HEK293 (cell line): ENCODE measurements around the gene NFIB.

Source experiments
- BCL11A ChIP-seq: fragments of 450-650 bp; formaldehyde crosslinking; IDR thresholded peaks from 2 replicates; pipeline ENCODE4 v1.5.1; 2016; ENCODE audit warnings: low read depth, missing biosample characterization, missing genetic modification characterization
- FEZF1 ChIP-seq: fragments of 450-650 bp; formaldehyde crosslinking; IDR thresholded peaks from 2 replicates; pipeline ENCODE4 v1.5.1; 2016; ENCODE audit warnings: missing biosample characterization, missing genetic modification characterization
- GLIS1 ChIP-seq: fragments of 450-650 bp; formaldehyde crosslinking; IDR thresholded peaks from 2 replicates; pipeline ENCODE4 v1.5.1; 2016; ENCODE audit warnings: missing biosample characterization, missing genetic modification characterization
- RBAK ChIP-seq: fragments of 450-650 bp; formaldehyde crosslinking; IDR thresholded peaks from 2 replicates; pipeline ENCODE4 v1.5.1; 2016; ENCODE audit warnings: missing biosample characterization, missing genetic modification characterization
- SETDB1 ChIP-seq: IDR thresholded peaks from one replicate; pipeline ENCODE4 v1.6.1; 2017; ENCODE audit warnings: mild to moderate bottlenecking, low read length, moderate library complexity, mixed read lengths; ENCODE audit not compliant: insufficient read length
- TCF7L2 ChIP-seq: IDR thresholded peaks from 2 replicates; pipeline ENCODE4 v1.6.1; 2011; ENCODE audit warnings: low read depth, mild to moderate bottlenecking, inconsistent platforms, low read length, moderate library complexity, borderline replicate concordance
- TSHZ1 ChIP-seq: fragments of 450-650 bp; formaldehyde crosslinking; IDR thresholded peaks from 2 replicates; pipeline ENCODE4 v1.5.1; 2016; ENCODE audit warnings: missing biosample characterization, missing genetic modification characterization, borderline replicate concordance
- ZEB2 ChIP-seq: fragments of 450-650 bp; formaldehyde crosslinking; IDR thresholded peaks from 2 replicates; pipeline ENCODE4 v1.5.1; 2016; ENCODE audit warnings: missing biosample characterization, missing genetic modification characterization
- ZNF155 ChIP-seq: fragments of 450-650 bp; formaldehyde crosslinking; IDR thresholded peaks from 2 replicates; pipeline ENCODE4 v1.5.1; 2016; ENCODE audit warnings: missing biosample characterization, missing genetic modification characterization
- ZNF211 ChIP-seq: fragments of 450-650 bp; formaldehyde crosslinking; IDR thresholded peaks from 2 replicates; pipeline ENCODE4 v1.5.1; 2016; ENCODE audit warnings: low read depth, missing biosample characterization, missing genetic modification characterization
- ZNF23 ChIP-seq: fragments of 450-650 bp; formaldehyde crosslinking; IDR thresholded peaks from 2 replicates; pipeline ENCODE4 v1.5.1; 2016; ENCODE audit warnings: missing biosample characterization, missing genetic modification characterization, borderline replicate concordance
- ZNF324 ChIP-seq: fragments of 450-650 bp; formaldehyde crosslinking; IDR thresholded peaks from 2 replicates; pipeline ENCODE4 v1.5.1; 2016; ENCODE audit warnings: missing biosample characterization, missing genetic modification characterization
- ZNF335 ChIP-seq: fragments of 450-650 bp; formaldehyde crosslinking; conservative IDR thresholded peaks from 2 replicates; pipeline ENCODE4 v1.5.1; 2016; ENCODE audit warnings: missing biosample characterization, missing genetic modification characterization
- ZNF362 ChIP-seq: fragments of 450-650 bp; formaldehyde crosslinking; IDR thresholded peaks from 2 replicates; pipeline ENCODE4 v1.5.1; 2016; ENCODE audit warnings: missing biosample characterization, missing genetic modification characterization
- ZNF48 ChIP-seq: fragments of 450-650 bp; formaldehyde crosslinking; IDR thresholded peaks from 2 replicates; pipeline ENCODE4 v1.5.1; 2016; ENCODE audit warnings: missing biosample characterization, missing genetic modification characterization
- ZNF596 ChIP-seq: fragments of 450-650 bp; IDR thresholded peaks from 2 replicates; pipeline ENCODE4 v1.5.0; 2018; ENCODE audit warnings: missing biosample characterization, mild to moderate bottlenecking, missing genetic modification characterization, moderate library complexity
- ZNF600 ChIP-seq: fragments of 450-650 bp; formaldehyde crosslinking; IDR thresholded peaks from 2 replicates; pipeline ENCODE4 v1.5.1; 2016; ENCODE audit warnings: missing biosample characterization, missing genetic modification characterization
- ZNF624 ChIP-seq: fragments of 450-650 bp; formaldehyde crosslinking; IDR thresholded peaks from 2 replicates; pipeline ENCODE4 v1.5.1; 2017; ENCODE audit warnings: missing biosample characterization, missing genetic modification characterization
- ZNF692 ChIP-seq: fragments of 450-650 bp; formaldehyde crosslinking; IDR thresholded peaks from 2 replicates; pipeline ENCODE4 v1.5.1; 2016; ENCODE audit warnings: missing biosample characterization, missing genetic modification characterization
- ZNF837 ChIP-seq: fragments of 450-650 bp; formaldehyde crosslinking; IDR thresholded peaks from 2 replicates; pipeline ENCODE4 v1.5.1; 2016; ENCODE audit warnings: missing biosample characterization, missing genetic modification characterization
- ZSCAN5A ChIP-seq: fragments of 450-650 bp; formaldehyde crosslinking; IDR thresholded peaks from 2 replicates; pipeline ENCODE4 v1.5.1; 2016; ENCODE audit warnings: missing biosample characterization, missing genetic modification characterization
- TF ChIP-seq, protein P1 (sequence below): fragments of 450-650 bp; formaldehyde crosslinking; IDR thresholded peaks from 2 replicates; pipeline ENCODE4; 2016; ENCODE audit warnings: missing biosample characterization, missing genetic modification characterization
- TF ChIP-seq, protein P2 (sequence below): fragments of 450-650 bp; formaldehyde crosslinking; IDR thresholded peaks from 2 replicates; pipeline ENCODE4 v1.5.1; 2017; ENCODE audit warnings: missing biosample characterization, mild to moderate bottlenecking, missing genetic modification characterization, moderate library complexity
- TF ChIP-seq, protein P3 (sequence below): fragments of 450-650 bp; formaldehyde crosslinking; IDR thresholded peaks from 2 replicates; pipeline ENCODE4 v1.5.1; 2016; ENCODE audit warnings: missing biosample characterization, missing genetic modification characterization
- TF ChIP-seq, protein P4 (sequence below): fragments of 450-650 bp; formaldehyde crosslinking; IDR thresholded peaks from 2 replicates; pipeline ENCODE4 v1.5.1; 2017; ENCODE audit warnings: missing biosample characterization, missing genetic modification characterization

The NFIB gene

DNA sequence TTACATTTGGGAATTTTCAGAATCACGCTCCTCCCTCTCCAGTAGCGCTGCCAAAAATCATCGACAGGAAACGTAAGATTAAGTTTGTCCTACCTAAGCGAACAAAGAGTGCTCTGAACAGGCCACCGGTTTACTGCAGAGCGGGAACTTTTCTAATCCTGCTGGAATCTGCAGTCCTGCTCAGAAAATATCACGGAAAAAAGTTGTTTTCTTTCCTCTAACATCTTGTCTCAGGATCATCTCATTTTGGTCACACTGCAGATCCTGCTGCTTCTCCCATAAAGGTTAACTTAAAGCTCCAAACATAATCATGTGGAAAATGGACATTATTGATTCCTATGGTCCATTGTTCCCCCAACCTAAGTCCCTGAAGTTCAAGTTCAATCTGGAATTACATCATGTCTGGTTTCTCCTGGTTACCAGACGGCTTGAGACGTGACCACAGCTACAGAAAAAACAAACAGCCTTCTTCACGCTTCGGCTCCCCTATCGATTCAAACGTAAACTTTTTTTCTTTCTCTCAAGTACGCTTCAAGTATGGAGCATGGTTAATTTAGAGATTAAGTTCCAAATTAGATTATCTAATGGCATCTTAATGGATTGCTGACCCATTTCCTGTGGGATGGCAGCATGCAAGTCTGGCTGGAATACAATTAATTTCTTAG lies 217.6 kb downstream of the NFIB start (continued):
- TF ChIP-seq TSHZ1 (tag by site-specific recombination) (peak; percentile 90; the same call in 1 of the 2 replicates), ZNF23 (tag by site-specific recombination) (no peak), ZNF155 (no peak), ZNF600 (peak; percentile 70; the same call in 1 of the 2 replicates), TCF7L2 (peak; percentile 77), ZEB2 (tag by site-specific recombination) (peak; percentile 97), RBAK (no peak), FEZF1 (tag by site-specific recombination) (peak; percentile 95), ZNF692 (tag by site-specific recombination) (peak; percentile 71), BCL11A (tag by site-specific recombination) (peak; percentile 84), ZNF837 (no peak), ZNF596 (tag by site-specific recombination) (peak; percentile 56; the same call in 1 of the 2 replicates), SETDB1 (no peak), ZNF624 (tag by site-specific recombination) (no peak), GLIS1 (tag by site-specific recombination) (no peak; the same call in 1 of the 2 replicates), ZNF362 (tag by site-specific recombination) (peak; percentile 98), ZNF211 (tag by site-specific recombination) (no peak), ZNF48 (tag by site-specific recombination) (no peak), ZSCAN5A (peak; percentile 13; the same call in 1 of the 2 replicates), ZNF324 (tag by site-specific recombination) (peak; percentile 29; the same call in 1 of the 2 replicates), ZNF335 (peak; percentile 50)
- TF ChIP-seq, protein P1, sequence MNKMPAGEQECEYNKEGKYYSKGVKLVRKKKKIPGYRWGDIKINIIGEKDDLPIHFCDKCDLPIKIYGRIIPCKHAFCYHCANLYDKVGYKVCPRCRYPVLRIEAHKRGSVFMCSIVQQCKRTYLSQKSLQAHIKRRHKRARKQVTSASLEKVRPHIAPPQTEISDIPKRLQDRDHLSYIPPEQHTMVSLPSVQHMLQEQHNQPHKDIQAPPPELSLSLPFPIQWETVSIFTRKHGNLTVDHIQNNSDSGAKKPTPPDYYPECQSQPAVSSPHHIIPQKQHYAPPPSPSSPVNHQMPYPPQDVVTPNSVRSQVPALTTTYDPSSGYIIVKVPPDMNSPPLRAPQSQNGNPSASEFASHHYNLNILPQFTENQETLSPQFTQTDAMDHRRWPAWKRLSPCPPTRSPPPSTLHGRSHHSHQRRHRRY (tag by site-specific recombination): 0 out of 2 replicates have a peak, but pooled peaks have one; percentile 60
- TF ChIP-seq, protein P2, sequence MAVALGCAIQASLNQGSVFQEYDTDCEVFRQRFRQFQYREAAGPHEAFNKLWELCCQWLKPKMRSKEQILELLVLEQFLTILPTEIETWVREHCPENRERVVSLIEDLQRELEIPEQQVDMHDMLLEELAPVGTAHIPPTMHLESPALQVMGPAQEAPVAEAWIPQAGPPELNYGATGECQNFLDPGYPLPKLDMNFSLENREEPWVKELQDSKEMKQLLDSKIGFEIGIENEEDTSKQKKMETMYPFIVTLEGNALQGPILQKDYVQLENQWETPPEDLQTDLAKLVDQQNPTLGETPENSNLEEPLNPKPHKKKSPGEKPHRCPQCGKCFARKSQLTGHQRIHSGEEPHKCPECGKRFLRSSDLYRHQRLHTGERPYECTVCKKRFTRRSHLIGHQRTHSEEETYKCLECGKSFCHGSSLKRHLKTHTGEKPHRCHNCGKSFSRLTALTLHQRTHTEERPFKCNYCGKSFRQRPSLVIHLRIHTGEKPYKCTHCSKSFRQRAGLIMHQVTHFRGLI: peak; percentile 64; the same call in 1 of the 2 replicates
- TF ChIP-seq, protein P3, sequence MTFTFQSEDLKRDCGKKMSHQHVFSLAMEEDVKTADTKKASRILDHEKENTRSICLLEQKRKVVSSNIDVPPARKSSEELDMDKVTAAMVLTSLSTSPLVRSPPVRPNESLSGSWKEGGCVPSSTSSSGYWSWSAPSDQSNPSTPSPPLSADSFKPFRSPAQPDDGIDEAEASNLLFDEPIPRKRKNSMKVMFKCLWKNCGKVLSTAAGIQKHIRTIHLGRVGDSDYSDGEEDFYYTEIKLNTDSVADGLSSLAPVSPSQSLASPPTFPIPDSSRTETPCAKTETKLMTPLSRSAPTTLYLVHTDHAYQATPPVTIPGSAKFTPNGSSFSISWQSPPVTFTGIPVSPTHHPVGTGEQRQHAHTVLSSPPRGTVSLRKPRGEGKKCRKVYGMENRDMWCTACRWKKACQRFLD (tag by site-specific recombination): no peak
- TF ChIP-seq, protein P4, sequence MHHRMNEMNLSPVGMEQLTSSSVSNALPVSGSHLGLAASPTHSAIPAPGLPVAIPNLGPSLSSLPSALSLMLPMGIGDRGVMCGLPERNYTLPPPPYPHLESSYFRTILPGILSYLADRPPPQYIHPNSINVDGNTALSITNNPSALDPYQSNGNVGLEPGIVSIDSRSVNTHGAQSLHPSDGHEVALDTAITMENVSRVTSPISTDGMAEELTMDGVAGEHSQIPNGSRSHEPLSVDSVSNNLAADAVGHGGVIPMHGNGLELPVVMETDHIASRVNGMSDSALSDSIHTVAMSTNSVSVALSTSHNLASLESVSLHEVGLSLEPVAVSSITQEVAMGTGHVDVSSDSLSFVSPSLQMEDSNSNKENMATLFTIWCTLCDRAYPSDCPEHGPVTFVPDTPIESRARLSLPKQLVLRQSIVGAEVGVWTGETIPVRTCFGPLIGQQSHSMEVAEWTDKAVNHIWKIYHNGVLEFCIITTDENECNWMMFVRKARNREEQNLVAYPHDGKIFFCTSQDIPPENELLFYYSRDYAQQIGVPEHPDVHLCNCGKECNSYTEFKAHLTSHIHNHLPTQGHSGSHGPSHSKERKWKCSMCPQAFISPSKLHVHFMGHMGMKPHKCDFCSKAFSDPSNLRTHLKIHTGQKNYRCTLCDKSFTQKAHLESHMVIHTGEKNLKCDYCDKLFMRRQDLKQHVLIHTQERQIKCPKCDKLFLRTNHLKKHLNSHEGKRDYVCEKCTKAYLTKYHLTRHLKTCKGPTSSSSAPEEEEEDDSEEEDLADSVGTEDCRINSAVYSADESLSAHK (tag by site-specific recombination): peak; percentile 91
